ENCODE results near the gene COL19A1.
"Not testable (repeated sequence)": the region's sequence is repeated elsewhere in the genome, so short reads cannot be mapped to it uniquely, and the experiment has no call there.

COL19A1 gene

GRCh38 chr6:69901361-69901760 lies 35.0 kb downstream of the COL19A1 start:
- DNase-seq, result no peak

GRCh38 chr6:69907981-69908498 lies 41.7 kb downstream of the COL19A1 start:
- DNase-seq, result no peak

GRCh38 chr6:69913361-69913760 lies 47.0 kb downstream of the COL19A1 start:
- DNase-seq, result no peak

DNA sequence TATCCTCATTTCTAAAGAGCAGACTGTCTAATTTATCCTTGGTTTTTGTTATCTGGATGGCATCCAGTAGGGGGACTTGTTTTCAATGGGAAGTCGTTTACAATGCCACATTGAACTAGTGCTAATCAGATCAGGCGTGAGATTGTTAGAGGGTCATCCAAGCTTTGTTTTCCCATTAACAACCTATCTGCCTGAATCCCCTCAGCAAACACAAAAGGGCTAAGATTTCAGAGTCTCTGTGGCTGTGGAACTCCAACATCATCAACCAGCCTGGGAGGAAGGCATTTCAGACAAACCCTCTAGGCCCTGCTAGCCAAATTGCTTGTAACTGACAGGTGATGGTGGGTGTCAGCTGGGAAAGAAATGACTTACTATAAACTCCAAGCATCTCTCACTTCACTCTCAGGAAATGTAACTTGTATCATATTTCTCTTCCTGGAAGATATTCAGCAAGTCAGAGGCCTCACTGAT lies 47.7 kb downstream of the COL19A1 start:
- peak; percentile 64 for DNase-seq

GRCh38 chr6:69915346-69915745 lies 49.0 kb downstream of the COL19A1 start:
- no peak for DNase-seq

DNA sequence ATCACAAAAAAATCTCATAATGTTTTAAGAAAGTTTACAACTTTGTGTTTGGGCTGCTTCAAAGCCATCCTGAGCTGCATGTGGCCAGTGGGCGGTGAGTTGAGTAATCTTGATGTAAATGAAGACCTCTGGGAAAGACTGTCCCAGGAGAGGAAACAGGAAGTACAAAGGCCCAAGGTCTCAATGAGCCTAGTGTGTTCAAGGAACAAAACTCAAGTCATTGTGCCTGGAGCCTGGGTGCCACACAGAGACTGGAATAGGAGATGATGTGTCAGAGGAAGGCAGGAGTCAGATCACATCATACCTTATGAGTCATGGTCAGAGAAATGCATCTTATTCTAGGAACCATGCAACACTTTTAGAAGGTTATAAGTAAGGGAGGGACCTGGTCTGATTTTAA lies 51.5 kb downstream of the COL19A1 start:
- DNase-seq, result no peak

- no peak for DNase-seq
Measured at GRCh38 chr6:69918813-69919475, 52.6 kb downstream of the COL19A1 start.

DNA sequence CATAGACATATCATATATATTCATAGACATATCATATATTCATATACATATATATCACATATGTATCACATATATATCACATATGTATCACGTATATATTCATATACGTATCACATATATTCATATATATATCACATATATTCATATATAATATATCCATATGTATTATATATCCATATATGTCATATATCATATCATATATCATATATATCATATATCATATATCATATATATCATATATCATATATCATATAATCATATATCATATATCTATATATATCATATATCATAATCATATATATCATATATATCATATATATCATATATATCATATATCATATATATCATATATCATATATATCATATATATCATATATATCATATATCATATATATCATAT lies 54.7 kb downstream of the COL19A1 start:
- DNase-seq, result not testable (repeated sequence)

- not testable (repeated sequence) for DNase-seq
Measured at GRCh38 chr6:69921611-69922010, 55.3 kb downstream of the COL19A1 start.

- no peak for DNase-seq
Measured at GRCh38 chr6:69926745-69927144, 60.4 kb downstream of the COL19A1 start.

DNA sequence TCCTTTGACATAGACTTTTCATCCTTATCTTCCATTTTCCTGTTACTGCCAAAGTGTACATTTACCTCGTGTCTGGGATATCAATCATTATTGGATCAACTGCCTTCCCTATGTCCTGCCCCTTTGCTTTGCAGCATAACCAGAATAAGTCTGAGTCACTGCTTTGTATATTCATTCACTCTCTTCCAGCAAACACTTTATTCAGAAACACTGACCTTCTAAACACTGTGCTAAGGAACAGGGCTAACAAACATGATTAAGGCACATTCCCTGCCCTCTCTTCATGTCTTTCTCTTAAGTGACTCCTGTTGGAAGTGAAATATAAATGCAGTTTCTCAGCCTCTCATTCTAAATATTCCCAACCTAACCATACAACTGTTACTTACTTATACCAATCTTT lies 66.9 kb downstream of the COL19A1 start:
- no peak for DNase-seq

DNA sequence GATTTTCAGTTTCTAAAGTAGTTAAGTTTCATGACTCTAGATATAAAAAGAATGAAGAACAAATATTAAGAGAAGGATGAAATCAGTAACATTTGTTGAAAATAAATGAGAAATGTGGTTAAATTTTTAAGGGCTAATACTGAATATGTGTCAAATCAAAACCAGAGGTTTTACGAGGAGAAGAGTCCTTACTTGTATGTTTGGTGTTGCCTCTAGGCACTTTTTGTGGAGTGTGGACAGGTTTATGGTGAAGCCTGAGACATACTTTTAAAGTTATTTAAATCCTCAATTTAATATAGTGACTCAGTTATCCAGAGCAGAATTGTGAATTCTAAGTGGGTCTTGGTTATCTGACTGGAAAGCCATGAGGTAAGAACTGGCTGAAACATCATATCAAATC lies 68.7 kb downstream of the COL19A1 start:
- DNase-seq, result no peak

DNA sequence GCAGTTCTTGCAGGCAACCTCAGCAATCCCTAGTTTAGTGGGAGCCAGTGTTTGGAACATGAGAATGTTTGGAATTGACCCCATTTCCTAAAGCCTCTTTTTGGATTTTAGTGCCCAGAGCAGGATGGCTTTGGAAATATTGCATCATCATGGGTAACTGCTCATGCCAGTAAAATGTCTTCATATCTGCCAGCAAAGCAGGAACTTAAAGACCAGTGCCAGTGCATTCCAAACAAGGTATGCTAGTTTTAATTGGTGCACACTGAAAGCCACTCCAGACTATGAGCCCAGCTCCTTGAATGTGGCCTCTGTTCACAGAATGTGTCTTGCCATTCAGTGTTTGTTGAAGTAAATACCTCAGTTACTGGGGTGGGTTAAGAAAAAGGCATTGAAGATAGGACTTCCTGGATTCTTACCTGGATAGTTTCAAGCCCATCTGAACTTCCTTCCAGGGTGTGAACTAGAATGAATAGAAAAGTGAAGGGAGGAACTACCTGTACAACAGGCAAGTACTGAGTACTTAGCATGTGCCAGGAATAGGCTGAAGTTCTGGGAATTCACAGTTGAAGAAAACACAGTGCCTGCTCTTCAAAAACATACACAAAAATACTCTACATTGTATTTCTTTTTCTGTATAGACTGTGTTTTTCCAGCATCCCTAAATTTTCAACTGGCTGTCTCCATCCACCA lies 70.5 kb downstream of the COL19A1 start:
- no peak for DNase-seq

DNA sequence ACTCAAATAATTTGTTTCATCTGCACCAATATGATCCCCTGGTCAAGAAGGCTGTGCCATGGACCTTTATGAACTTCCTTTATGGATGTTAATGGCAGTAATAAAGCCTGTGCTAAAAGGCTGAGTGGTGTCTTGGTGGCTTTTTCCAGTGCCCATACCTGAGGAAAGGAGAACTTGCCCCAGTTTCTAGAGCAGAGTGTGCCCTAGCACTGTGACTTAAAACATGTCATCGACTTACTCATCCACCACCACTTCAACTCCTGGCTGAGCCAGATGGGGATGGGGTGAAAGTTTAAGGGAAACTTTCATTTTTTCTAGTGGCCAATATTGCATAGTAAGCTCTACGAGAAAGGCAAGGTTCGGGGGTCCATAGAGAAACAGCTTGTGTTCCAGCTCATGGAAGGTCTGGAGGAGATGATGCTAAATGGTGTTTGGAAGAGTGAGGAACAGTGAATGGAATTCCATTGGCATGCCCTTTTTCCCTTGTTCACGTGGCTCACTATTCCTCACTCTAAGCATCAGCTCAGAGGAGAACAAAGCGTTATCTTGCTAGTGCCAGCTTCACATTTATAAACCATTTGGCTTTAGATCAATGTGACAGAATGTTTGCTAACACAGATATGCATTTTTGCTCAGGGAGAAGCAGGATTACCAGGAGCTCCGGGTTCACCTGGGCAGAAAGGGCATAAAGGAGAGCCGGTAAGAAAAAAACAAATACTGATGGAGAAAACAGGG lies 71.2 kb downstream of the COL19A1 start:
- DNase-seq, result no peak

- DNase-seq, result no peak
Measured at GRCh38 chr6:69942485-69942884, 76.1 kb downstream of the COL19A1 start.

GRCh38 chr6:69945192-69945591 lies 78.8 kb downstream of the COL19A1 start:
- no peak for DNase-seq

- DNase-seq, result no peak
Measured at GRCh38 chr6:69948479-69949114, 82.2 kb downstream of the COL19A1 start.

DNA sequence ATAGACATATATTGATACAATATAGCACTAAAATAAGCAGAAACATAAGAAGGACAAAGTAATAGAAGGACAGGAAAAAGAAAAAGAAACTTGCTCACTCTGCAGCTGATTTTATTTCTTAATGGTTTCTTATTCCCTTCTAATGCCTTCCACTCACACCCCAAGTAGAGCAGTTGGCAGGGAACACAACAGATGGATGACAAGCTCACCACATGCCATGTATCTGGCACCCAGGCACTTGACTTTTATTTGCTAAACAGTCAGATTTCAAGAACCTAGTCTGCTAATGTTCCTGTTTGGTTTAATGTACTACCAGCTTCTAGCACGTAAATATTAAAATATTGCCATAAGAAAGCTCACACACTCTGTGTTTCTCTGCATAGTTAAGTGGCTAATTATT lies 87.1 kb downstream of the COL19A1 start:
- DNase-seq, result no peak

DNA sequence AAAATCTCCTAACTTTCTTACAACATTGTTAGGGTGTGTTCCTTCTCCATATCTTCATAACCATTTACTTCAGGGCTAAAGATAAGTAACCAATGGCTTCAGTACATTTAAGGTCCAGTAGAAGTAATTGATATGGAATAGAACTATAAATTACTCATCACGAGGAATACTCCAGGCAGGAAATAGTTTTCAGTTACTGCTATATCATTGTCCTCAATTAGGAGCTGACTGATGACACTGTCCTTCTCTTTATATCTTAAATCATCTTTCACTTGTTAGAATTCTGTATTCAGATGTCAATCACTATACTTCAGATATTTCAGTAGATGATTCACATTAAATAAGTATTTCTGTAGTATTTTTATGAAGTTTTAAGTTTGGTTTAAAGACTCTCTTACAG lies 88.4 kb downstream of the COL19A1 start:
- DNase-seq, result no peak

DNA sequence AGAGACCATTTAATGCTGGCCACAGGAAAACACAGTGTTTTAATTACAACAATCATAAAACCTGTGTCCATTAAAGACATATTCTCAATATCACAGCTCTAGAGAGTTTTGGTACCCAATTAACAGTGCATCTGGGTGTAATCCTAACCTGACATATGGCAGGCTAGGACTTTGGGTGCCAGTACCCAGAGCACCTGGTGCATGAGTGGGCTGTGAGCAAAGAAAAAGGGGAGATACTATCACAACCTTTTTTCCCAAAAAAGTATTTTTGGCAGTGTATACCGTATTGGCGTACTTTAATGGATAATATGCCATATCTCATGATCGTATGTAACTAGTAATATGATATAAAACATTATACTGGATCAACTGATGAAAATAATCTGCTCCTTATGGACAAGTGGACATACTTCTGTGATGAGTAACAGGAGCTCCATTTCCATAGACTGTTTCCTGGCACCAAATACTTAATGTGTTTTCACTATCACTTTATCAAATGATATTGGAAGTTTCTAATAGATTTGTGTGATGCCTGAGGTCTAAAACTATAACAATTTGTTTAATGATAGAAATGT lies 91.7 kb downstream of the COL19A1 start:
- DNase-seq, result no peak

- DNase-seq, result no peak
Measured at GRCh38 chr6:69958978-69959377, 92.6 kb downstream of the COL19A1 start.

GRCh38 chr6:69965974-69966373 lies 99.6 kb downstream of the COL19A1 start:
- DNase-seq, result not testable (repeated sequence)

- DNase-seq, result no peak
Measured at GRCh38 chr6:69973138-69973537, 106.8 kb downstream of the COL19A1 start.

All from retina (tissue), 1 donor.